Epithelial cell of umbilical artery (primary cell): ENCODE data around the gene POMZP3. TPM values are rescaled to one million over a fixed set of nuclear protein-coding genes. Genes with fewer than 3 reads are reported as not detected.

Experiments used
- total RNA-seq: library from RNA; depleted of rRNA; stranded (reverse); fragments of >200 nt; gene quantifications from 2 replicates; pipeline ENCODE4 v1.2.3, GENCODE V29; 2014

POMZP3 gene
- 0.30 and 0.97 TPM in 2 replicates for total RNA-seq

DNA sequence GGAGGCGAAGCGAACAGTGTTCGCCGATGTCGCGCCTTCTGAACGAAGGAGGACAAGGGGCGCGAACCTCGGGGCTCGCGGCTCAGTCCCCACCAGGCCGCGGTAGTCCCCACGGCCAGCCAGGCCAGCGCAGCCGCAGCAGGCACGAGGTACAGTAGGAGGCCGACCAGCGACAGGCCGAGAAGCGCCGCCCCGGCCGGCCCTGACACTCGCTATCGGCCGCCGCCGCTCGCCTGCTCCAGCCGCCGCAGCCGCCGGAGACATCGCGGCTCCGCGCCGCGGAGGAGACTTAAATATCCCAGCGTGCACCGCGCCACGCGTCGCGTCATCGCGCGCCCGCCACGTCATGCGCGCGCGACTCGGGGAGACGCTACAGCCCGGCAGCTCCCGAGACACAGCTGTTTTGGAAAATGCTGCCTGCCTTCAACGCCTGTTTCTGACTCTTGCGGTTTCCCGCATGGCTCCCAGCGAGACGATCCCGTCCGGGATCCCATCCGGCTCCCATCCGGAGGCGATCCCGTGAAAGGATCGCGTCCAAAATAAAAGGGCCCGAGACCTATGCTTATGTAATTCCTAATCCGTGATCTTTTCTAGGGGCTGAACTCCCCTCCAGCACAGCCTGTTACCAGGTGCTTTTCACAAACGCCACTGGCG lies at the start of gene POMZP3:
POMZP3 (minus strand) TSS at position 291 of the 654 bp plus-strand sequence. CDS start 1,215 bp downstream, outside the sequence.

Other genes with a start within 250 kb of the POMZP3 start
- 0.65 and 0.76 TPM in 2 replicates for gene SSC4D, start 217.6 kb downstream of the POMZP3 start, total RNA-seq
- 0.97 and 1.8 TPM in 2 replicates for gene ZP3, start 202.3 kb downstream of the POMZP3 start, total RNA-seq
- 4.2 and 5.3 TPM in 2 replicates for gene DTX2, start 165.6 kb downstream of the POMZP3 start, total RNA-seq
- gene UPK3B, start 116.7 kb downstream of the POMZP3 start, total RNA-seq, result not detected in 2 replicates
- gene SPDYE16, start 84.0 kb downstream of the POMZP3 start, total RNA-seq, result not detected in 2 replicates